NCI-H460 (cell line): ENCODE results near the gene KCTD16. TPM values are rescaled to one million over a fixed set of nuclear protein-coding genes. Genes with fewer than 3 reads are reported as not detected.

Experiments
- DNase-seq: peaks from one replicate; pipeline ENCODE4 v3.0.0-alpha.2; 2016; ENCODE audit warnings: low read depth; ENCODE audit errors: extremely low read depth
- total RNA-seq: library from RNA; depleted of rRNA; stranded (reverse); fragments of >200 nt; shearing (Covaris generic); gene quantifications from 2 replicates; pipeline ENCODE4 v1.2.3, GENCODE V29; 2014

Gene KCTD16
- total RNA-seq, 1 experiment from 2014 or later, result 2.8 TPM

GRCh38 chr5:144329681-144330080 is 159.0 kb downstream of the KCTD16 start:
- no peak for DNase-seq

GRCh38 chr5:144331361-144331760 is 160.7 kb downstream of the KCTD16 start:
- DNase-seq, result no peak

- no peak for DNase-seq
Measured at GRCh38 chr5:144332265-144332664, 161.6 kb downstream of the KCTD16 start.

- DNase-seq, result no peak
Measured at GRCh38 chr5:144333336-144333920, 162.8 kb downstream of the KCTD16 start.

GRCh38 chr5:144335561-144335960 is 164.9 kb downstream of the KCTD16 start:
- DNase-seq, result no peak

- DNase-seq, result no peak
Measured at GRCh38 chr5:144336191-144336961, 165.7 kb downstream of the KCTD16 start.

GRCh38 chr5:144352330-144352729 is 181.7 kb downstream of the KCTD16 start:
- DNase-seq, result no peak

- DNase-seq, result no peak
Measured at GRCh38 chr5:144352732-144353317, 182.2 kb downstream of the KCTD16 start.

- DNase-seq, result no peak
Measured at GRCh38 chr5:144356489-144356888, 185.8 kb downstream of the KCTD16 start.

GRCh38 chr5:144361406-144361805 is 190.7 kb downstream of the KCTD16 start:
- DNase-seq, result no peak

GRCh38 chr5:144365885-144366284 is 195.2 kb downstream of the KCTD16 start:
- no peak for DNase-seq

GRCh38 chr5:144367991-144368390 is 197.3 kb downstream of the KCTD16 start:
- no peak for DNase-seq

- DNase-seq, result no peak
Measured at GRCh38 chr5:144368556-144368955, 197.9 kb downstream of the KCTD16 start.

GRCh38 chr5:144369006-144369405 is 198.3 kb downstream of the KCTD16 start:
- no peak for DNase-seq

GRCh38 chr5:144370273-144370672 is 199.6 kb downstream of the KCTD16 start:
- DNase-seq, result no peak

GRCh38 chr5:144374637-144375036 is 204.0 kb downstream of the KCTD16 start:
- DNase-seq, result no peak

GRCh38 chr5:144377207-144377606 is 206.5 kb downstream of the KCTD16 start:
- DNase-seq, result no peak

GRCh38 chr5:144378681-144379080 is 208.0 kb downstream of the KCTD16 start:
- DNase-seq, result no peak

GRCh38 chr5:144385597-144385996 is 214.9 kb downstream of the KCTD16 start:
- no peak for DNase-seq

- no peak for DNase-seq
Measured at GRCh38 chr5:144386315-144386714, 215.6 kb downstream of the KCTD16 start.

GRCh38 chr5:144390133-144390532 is 219.5 kb downstream of the KCTD16 start:
- no peak for DNase-seq

- no peak for DNase-seq
Measured at GRCh38 chr5:144391044-144391443, 220.4 kb downstream of the KCTD16 start.
